Epithelial cell of esophagus (primary cell): Measurements from ENCODE around the gene WDFY3.

Experiments used
- DNase-seq: peaks from one replicate; pipeline ENCODE4 v3.0.0; 2010; ENCODE audit warnings: low read depth
- H3K4me3 ChIP-seq: 2 replicates; pipeline ENCODE4 v1.5.1; 2011; ENCODE audit warnings: mild to moderate bottlenecking, low read length, control low read depth
- CTCF ChIP-seq: IDR thresholded peaks from 2 replicates; pipeline ENCODE4 v1.5.1; 2011; ENCODE audit warnings: low read depth, mild to moderate bottlenecking, low read length, control low read depth, inconsistent platforms; ENCODE audit not compliant: insufficient read depth; ENCODE audit errors: missing control alignments

Gene WDFY3

GRCh38 chr4:84964995-84965552 lies 1.4 kb downstream of the WDFY3 start:
- peak overlapping the region; percentile 74 for H3K4me3 ChIP-seq
- no peak for DNase-seq

GRCh38 chr4:84962102-84962501 lies 4.4 kb downstream of the WDFY3 start:
- no peak overlapping the region for H3K4me3 ChIP-seq
- TF ChIP-seq CTCF = no peak
- DNase-seq = no peak

More at GRCh38 chr4:84964995-84965552, 1.4 kb downstream of the WDFY3 start:
- TF ChIP-seq CTCF = no peak

GRCh38 chr4:84958434-84958833 lies 8.1 kb downstream of the WDFY3 start:
- no peak overlapping the region for H3K4me3 ChIP-seq
- TF ChIP-seq CTCF = no peak
- no peak for DNase-seq

- H3K4me3 ChIP-seq = no peak overlapping the region
- DNase-seq = no peak
- TF ChIP-seq CTCF = no peak
Measured at GRCh38 chr4:84957514-84958420, 8.7 kb downstream of the WDFY3 start.

GRCh38 chr4:84956014-84956413 lies 10.5 kb downstream of the WDFY3 start:
- no peak for TF ChIP-seq CTCF
- H3K4me3 ChIP-seq = no peak overlapping the region
- peak; percentile 81 for DNase-seq

- H3K4me3 ChIP-seq = no peak overlapping the region
- DNase-seq = no peak
- no peak for TF ChIP-seq CTCF
Measured at GRCh38 chr4:84954982-84955567, 11.4 kb downstream of the WDFY3 start.
